Amniotic epithelial cell (primary cell): ENCODE measurements around the gene STN1.

Experiments used
- DNase-seq: peaks from one replicate; pipeline ENCODE4 v3.0.0-alpha.2; 2010; ENCODE audit warnings: low read depth

The STN1 gene

DNA sequence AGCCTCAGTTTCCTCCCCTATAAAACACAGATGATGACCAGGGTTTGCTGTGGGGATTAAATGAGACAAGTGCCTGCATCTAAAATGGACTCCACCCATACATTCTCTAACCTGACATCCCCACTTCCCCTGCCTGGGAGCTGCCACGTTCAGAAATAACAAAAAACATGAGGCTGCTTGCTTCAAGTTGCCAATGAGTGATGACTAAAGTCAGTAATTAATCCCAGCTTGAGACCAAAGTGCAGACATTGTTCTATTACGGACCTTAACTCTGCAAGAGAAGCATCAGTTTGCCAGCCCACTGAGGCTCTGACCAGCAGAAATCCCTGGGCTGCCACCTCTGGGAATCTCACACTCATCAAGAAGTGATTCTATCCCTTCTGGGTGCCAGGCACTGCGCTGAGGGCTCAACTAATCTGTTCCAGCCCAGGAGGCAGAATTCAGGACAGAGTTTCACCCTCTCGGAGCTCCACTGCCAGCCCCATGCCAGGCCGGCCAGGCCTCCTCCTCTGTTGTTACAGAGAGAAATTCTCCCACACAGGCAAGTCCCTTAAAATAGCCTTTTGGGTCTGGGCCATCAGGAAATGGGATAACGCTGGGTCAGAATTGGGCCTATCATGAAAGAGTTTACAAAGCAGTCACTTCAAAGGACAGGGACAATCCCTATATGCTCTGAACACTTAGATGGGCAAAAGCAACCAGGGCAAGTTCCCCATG, 74.0 kb downstream of the STN1 start:
- no peak for DNase-seq

DNA sequence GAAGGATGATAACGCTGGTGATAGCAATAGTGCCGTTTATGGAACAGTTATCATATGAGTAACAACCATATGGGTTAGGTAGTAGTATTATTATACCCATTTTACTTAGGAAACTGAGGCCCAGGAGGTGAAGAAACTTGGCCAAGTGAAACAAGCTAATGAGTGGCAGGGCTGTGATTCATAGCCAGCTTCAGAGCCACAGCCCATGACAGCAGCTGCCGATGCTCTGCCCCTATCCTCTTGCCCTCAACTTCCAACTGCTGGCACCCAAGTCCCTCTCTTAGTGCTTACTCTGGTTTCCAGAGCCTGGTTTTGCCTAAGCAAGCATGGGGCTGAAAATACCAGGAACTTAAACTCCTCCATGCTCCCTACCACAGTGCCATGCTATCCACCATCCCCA, 74.9 kb downstream of the STN1 start:
- DNase-seq, result no peak

DNA sequence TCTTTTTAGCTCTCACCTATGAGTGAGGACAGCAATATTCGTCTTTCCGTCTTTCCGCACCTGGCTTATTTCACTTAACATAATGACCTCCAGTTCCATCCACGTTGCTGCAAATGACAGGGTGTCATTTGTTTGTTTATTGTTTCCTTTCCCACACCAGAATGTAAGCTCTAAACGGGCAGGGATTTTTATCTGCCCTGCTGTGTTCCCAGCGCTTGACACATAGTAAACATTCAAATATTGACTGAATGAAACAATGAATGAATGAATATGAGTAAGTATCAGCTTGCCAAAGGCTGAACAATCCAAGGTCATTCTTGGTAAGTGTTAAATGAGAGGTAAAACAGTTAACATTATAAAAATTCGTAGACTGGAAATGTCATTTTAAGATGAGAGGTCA, 75.4 kb downstream of the STN1 start:
- no peak for DNase-seq

DNA sequence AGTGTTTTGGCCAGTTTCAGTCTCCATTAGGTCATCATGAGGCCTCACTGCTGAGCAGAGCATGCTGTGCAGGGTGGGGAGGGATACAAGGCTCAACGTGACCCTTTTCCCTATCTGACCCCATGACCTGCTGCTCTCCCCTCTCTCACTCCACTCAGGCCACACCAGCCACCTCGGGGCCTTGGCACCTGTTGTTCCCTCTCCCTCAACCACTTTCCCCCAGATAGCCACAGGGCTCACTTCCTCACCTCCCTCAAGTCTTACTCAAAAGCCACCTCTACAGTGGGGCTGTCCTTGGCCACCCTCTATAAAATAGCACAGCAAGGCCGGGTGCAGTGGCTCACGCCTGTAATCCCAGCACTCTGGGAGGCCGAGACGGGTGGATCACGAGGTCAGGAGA, 76.5 kb downstream of the STN1 start:
- no peak for DNase-seq

DNA sequence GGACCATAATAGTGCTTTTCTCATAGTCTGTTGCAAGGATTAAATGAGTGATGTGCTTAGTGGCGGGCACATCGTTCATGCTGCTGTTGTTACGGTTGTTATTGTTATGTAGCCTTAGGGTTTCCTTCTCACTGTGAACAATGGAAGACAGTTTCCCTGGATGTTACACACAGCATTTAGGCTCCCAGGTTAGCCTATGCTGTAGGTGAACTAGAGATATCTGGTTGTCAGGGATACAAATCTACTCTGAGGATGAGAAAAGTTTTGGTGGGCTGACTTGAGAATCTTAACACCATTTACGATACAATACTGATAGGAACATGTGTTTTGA, 77.3 kb downstream of the STN1 start:
- no peak for DNase-seq

DNA sequence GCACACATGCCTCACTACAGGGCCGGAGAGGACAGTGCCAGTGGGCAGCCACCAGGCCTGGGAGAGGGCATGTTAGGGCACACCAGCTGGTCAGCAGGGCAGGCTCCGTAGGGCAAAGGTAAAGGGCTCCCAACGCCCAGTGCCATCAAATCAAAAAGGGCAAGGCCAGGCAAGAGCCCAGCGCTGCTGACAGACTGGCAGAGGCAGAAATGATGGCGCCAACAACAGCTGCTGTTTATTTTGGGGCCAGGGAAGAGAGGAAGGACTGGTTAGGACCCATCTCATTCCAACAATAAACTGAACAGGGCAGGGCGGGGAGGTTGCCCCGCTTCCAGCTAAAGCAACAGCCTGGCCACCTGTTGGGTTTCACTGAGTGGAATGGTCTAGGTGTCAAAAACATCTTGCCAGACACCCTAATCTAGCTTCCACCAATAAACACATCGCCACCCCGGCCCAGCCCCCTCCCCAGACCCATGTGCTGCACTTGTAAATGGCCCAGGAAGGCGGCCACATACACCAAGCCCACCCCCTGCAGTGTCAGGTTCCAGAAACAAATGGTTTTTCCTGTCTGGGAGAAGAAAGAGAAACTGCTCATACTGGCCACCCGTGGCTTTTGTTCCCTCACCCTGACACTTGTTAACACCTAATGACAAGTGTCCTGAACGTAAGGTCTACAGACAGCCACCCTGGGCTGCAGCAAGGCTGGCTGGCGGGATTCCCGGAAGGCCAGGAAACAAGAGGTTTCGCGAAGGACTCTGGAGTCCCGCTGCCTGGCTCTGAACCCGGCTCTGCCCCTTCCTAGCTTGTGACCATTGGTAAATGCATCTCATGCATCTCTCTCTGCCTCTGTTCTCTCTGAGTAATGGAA, 77.9 kb downstream of the STN1 start:
- DNase-seq, result no peak

DNA sequence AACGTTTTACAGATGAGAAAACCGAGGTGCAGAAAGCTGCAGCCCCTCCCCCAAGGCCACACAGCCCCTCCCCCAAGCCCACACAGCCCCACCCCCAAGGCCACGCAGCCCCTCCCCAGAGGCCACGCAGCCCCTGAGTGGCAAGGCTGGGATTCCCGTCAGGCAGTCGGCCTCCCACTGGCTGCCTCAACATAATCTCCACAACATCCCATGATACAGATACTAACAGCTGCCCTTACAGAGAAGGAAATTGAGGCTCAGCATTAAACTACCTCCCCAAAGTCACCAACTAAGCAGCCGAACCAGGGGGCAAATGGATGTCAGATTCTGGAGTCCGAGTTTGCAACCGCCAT, 78.5 kb downstream of the STN1 start:
- DNase-seq, result no peak

DNA sequence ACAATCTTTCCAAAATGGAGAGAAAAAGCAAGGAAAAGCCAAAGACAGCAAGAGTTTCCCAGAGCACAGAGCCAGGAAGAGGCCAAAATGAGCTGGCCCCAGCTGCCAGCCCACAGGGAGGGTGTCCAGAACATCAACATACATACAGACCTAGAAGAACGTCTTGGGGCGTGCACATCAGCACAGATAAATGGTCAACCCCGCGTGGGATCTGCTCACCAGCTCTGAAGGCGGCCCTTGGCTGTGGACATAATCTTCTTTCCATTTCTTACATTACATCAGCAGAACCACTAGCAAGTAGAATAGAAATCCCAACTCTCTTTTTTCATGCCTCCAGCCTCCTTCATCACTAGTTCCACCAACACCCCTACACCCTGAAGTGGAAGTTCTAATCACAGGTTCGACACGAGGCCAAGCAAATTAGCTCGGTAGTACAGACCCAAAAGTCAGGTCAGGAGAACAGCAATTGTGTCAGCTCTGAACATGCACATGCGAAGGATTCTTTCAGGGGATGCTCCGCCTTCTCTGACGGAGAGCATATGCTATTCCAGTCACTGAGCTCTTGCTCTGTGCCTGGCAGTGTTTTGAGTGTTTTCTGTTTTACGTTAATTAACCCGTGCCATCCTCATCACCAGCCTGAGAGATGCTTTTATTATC, 79.0 kb downstream of the STN1 start:
- DNase-seq, result no peak

DNA sequence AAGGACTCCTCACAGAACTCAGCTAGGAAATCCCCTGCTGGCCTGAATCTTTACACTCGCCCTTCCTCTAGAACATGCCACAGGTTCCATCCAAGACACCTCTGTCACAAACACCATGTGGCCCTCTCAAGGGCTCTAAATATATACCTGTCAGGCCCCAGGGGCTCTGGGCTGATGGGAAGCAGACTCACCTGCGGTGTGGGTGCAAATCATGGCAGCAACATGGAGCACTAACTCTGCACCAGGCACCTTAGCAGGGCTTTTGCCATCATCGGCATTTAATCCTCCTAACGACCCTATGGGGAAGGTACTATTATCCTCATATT, 80.0 kb downstream of the STN1 start:
- no peak for DNase-seq

DNA sequence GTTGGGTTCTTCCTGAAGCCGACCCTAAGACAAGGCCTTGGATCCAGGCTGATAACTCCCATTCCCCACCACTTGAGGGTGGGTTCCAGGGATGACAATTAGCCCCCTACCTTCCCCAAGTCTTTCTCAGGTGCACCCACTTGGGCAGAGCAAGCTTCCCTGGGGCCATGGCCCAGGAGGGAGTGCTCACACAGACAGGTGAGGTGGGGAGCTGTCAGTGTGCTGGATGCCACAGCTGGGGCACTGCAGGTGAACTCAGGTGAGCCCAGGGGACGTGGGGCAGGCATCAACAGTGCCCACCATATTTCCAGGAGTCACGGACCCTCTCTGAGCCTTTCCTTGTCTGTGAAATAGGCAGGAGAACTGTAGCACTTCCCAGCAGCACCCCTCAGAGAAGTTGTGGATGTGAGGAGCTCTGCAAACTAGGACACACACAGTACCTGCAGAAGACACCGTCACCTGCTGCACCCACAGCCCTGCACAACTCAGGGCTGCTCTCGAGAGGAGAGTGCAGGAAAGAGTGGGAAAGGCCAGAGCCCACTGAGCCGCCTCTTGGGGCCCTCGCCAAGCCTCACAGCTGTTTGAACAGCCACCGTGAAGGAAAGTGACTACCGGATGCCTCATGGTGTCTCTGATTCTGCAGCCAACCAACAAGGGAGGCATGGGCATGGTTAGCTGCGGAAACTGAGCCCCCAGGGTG, 80.5 kb downstream of the STN1 start:
- no peak for DNase-seq

DNA sequence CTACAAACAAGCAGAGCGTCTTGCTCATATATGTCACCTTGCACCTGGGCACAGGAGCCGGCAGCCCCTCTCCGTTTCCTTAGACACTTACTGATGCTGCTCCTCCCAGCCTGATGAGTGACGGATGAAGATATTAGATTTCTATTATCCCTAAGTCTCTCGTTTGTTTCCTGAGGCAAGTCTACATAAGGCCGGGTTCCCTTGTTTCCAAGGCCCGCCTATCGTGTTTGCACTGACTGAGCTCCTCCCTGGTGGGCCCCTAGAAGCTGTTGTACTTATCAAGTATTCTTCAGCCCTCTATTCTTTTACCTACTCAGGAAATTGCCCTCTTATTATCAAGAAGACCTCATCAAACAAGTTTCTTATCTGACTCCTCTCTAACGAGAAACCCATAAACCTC, 81.1 kb downstream of the STN1 start:
- no peak for DNase-seq

DNA sequence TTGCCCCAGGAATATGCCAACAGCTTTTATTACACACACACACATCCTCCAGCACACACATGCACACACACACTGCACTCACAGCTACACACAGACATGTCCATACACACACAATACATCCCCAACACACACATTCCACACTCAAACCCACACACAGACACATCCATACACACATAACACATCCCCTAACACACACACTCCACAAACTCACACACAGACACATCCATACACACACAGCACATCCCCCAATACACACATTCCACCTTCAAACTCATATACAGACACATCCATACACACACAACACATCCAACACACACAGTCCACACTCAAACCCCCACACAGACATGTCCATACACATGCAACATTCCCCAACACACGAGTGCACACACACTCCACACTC, 81.7 kb downstream of the STN1 start:
- no peak for DNase-seq

DNA sequence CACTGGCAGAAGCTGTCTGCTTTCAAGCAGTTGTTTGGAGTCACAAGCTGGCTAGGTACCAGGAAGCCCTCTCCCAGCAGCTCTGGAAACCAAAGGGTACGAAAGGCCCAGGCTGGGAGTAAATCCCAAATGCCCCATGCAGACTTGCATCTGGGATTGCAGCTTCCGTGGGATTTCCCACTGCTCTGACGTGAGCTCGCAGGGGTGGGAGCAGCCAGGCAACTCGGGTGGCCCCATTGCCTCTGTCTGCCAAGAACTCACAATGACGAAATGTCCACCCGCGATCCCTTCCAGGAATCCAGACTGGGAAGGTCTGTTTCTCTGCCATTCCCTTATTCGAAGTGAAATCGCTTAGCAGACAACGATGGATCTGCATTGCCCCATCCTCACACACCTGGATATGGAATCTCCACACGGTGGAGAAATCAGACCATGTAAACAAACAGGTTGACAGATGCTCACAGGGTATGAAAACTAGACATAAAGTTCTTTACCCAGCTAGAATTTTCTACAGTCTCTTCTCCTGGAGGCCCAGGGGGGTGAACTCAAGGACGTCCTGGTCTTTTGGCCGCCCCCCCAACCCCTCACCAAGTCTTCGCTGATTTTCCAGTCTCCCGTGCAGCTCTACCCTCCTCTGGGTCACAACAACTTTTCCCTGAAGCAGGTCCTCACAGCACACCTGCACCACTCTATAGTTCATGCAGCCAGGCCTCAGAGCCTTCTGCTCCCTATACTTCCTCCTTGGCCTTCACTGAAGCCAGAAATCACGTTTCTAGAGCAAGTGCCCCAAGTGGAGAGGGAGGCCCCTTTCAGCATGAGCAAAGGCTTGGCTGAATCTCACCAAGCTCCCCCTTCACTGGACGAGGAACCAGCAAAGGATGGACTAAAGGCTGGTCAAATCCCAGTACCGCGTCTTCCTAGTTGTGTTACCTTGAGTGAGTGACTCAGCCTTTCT, 82.6 kb downstream of the STN1 start:
- DNase-seq, result peak; percentile 89

DNA sequence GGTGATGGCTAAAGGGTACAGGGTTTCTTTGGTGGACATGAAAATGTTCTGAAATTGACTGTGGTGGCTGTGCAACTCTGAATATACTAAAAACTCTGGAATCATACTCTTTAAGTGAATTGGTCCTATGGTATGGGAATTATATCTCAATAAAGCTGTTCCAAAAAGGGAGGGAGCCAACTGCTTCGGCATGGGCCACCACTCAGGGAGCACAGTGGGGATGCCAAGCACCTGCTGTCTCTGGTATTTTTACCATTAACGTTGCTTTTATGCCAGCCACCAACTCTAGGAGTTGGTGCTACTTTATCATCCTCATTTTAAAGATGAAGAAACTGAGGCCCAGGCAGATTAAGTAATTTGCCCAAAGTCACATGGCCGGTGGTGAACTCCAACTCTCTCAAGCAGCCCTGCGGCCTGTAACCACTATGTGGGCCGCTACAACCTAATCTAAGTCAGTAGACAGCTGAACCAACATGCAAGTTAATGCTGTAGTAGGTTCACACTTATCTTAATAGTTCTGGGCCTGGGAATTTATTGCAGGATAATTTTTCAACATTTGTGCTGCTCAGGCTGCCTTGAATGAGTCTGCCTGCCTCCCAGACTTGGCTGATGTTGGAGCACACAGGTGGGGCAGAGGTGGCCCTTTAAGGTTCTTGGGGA, 83.4 kb downstream of the STN1 start:
- DNase-seq, result no peak

DNA sequence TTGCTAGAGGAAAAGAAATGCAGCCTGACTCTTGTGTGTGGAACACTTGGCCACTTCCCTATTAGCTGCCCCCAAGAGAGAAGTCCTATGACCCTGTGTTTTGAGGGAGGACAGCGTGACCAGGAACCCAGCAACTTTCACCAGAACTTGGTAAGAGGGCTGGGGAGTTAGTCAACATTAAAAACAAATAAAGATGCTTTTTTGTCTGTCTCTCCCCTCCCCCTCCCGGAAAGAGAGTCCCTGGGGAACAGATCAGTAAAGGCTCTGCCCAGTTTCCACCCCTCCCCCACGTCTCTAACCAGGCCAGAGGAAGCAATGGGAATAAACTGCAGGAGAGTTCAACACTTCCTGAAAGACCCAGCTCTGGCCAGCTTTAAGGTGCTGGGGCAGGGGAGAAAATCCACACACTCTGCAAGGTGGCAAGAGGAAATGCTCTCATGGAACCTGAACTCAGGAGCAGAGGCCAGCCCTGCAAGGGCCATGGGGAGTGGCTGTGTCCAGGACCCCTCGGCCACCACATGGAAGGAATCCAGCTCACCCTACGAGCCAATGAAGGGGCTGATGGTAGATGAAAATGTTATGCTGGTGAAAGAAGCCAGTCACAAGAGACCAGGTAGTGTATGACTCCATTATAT, 84.1 kb downstream of the STN1 start:
- DNase-seq, result no peak

DNA sequence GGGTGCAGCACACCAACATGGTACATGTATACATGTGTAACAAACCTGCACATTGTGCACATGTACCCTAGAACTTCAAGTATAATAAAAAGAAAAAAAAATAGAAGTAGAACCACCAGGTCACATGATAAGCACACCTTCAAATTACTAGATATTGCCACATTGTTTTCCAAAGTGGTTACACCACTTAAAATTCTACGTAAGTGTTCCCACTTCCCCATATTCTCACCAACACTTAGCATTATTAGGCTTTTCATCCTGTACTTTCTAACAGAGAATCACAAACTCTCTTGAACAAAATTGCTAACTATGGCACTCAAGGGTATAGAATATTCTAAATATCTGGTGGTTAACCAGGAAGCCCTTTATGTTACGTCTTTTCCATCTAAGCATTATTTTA, 85.2 kb downstream of the STN1 start:
- no peak for DNase-seq
